Muscle layer of colon (tissue), 2 donors: Measurements from ENCODE around the gene RPL29.
"Not testable (repeated sequence)": the region's sequence is repeated elsewhere in the genome, so short reads cannot be mapped to it uniquely, and the experiment has no call there.

ENCODE experiments used
- H3K27ac ChIP-seq: one replicate; pipeline ENCODE4 v1.7.0; 2013; ENCODE audit warnings: low read depth, mild to moderate bottlenecking, low read length, moderate library complexity
- H3K27me3 ChIP-seq, 2 donors: one replicate each; pipeline ENCODE4 v1.7.0; 2013; ENCODE audit warnings: low read length in 2 of 2, mild to moderate bottlenecking in 2 of 2; ENCODE audit not compliant: insufficient read depth in 2 of 2, control insufficient read depth in 1 of 2
- H3K36me3 ChIP-seq: one replicate; pipeline ENCODE4 v1.7.0; 2013; ENCODE audit warnings: mild to moderate bottlenecking, low read length; ENCODE audit not compliant: insufficient read depth
- H3K4me1 ChIP-seq: one replicate; pipeline ENCODE4 v1.7.0; 2013; ENCODE audit warnings: mild to moderate bottlenecking, low read length; ENCODE audit not compliant: insufficient read depth
- H3K4me3 ChIP-seq, 2 donors: one replicate each; pipeline ENCODE4 v1.7.0; 2013; ENCODE audit warnings: low read length in 2 of 2, low read depth in 1 of 2, mild to moderate bottlenecking in 1 of 2, moderate library complexity in 1 of 2
- H3K9ac ChIP-seq: one replicate; pipeline ENCODE4 v1.7.0; 2013; ENCODE audit warnings: low read length
- H3K9me3 ChIP-seq: one replicate; pipeline ENCODE4 v1.7.0; 2013; ENCODE audit warnings: mild to moderate bottlenecking, low read length
- donor health status: abdominal sarcoma.
- donor health status: Adenocarcinoma of cecum.

The RPL29 gene

DNA sequence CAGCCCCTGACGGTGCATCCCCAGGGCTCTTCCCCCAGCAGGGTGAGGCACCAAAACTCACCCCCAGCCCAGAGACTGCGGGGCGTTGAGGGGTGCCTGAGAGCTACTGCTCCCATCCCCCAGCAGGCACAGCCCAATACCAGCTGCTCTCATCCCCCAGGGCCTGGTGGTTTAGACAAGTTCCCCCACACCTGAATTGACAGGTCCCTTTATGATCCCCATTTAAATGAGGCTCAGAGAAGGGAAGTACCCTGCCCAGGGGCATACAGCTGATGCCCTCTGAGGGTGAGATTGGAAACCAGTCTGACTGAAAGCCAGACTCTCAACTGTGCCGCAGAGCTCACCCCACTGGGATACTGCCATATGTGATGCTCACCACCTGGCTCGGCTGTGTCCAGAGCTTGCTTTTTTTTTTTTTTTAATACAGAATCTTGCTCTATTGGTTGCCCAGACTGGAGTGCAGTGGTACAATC is 40.6 kb upstream of the RPL29 start:
- Histone ChIP-seq H3K27ac (no peak overlapping the region), H3K27me3 (no peaks in the 10 kb centered on the region), H3K4me1 (no peaks in the 10 kb centered on the region), H3K4me3 (no peak overlapping the region), H3K9ac (no peak overlapping the region), H3K9me3 (no peaks in the 10 kb centered on the region), H3K36me3 (no peaks in the 10 kb centered on the region)

DNA sequence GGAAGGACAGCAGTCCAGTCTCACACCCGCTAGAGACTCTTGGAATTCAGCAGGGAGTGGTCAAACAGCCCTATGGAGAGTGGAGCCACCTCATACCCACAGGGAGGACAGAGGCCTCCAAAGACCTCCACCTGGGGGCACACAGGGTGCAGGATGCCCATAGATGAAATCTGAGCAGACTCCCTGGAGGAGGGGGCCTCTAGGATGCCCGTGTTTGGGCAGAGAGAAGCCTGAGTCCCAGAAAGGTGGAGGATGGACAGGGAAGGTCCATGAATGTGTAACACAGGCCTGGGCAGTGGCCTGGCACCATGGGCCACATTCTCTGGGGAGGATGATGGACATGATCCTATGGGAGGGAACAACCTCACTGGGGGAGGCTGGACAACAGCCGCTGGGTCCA is 39.0 kb upstream of the RPL29 start:
- no peaks in the 10 kb centered on the region for H3K9me3 ChIP-seq
- H3K4me3 ChIP-seq = no peak overlapping the region
- no peaks in the 10 kb centered on the region for H3K4me1 ChIP-seq
- no peak overlapping the region for H3K9ac ChIP-seq
- no peaks in the 10 kb centered on the region for H3K27me3 ChIP-seq
- no peak overlapping the region for H3K27ac ChIP-seq
- H3K36me3 ChIP-seq = no peaks in the 10 kb centered on the region

DNA sequence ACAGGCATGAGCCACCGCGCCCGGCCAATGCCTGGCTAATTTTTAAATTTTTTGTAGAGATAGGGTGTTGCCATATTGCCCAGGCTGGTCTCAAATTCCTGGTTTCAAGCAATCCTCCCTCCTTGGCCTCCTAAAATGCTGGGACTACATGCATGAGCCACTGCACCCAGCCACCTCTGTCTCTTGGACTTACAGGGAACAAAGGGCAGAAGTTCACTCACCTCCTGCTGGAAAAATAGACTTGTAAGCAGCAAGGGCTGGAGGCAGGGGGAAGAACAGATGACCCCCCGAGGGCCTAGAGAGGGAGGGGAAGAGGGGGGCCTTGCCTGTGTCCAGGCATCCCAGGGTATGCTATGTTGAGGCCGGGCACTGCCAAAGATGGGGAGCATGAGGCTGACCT is 38.5 kb upstream of the RPL29 start:
- no peak overlapping the region for H3K4me3 ChIP-seq
- H3K9me3 ChIP-seq = no peaks in the 10 kb centered on the region
- no peaks in the 10 kb centered on the region for H3K36me3 ChIP-seq
- no peak overlapping the region for H3K9ac ChIP-seq
- H3K27me3 ChIP-seq = no peaks in the 10 kb centered on the region
- H3K4me1 ChIP-seq = no peaks in the 10 kb centered on the region
- H3K27ac ChIP-seq = no peak overlapping the region

DNA sequence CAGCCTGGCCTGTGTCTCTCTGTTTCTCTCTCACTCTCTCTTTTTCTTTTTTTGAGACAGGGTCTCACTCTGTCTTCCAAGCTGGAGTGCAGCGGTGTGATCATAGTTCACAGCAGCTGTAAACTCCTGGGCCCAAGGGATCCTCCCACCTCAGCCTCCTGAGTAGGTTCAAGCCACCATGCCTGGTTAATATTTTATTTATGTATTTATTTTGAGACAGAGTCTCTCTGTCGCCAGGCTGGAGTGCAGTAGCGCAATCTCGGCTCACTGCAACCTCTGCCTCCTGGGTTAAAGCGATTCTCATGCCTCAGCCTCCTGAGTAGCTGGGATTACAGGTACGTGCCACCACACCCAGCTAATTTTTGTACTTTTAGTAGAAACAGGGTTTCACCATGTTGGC is 38.1 kb upstream of the RPL29 start:
- not testable (repeated sequence) for H3K4me1 ChIP-seq, H3K4me3 ChIP-seq, H3K27me3 ChIP-seq, H3K9me3 ChIP-seq, H3K27ac ChIP-seq, H3K36me3 ChIP-seq, H3K9ac ChIP-seq

DNA sequence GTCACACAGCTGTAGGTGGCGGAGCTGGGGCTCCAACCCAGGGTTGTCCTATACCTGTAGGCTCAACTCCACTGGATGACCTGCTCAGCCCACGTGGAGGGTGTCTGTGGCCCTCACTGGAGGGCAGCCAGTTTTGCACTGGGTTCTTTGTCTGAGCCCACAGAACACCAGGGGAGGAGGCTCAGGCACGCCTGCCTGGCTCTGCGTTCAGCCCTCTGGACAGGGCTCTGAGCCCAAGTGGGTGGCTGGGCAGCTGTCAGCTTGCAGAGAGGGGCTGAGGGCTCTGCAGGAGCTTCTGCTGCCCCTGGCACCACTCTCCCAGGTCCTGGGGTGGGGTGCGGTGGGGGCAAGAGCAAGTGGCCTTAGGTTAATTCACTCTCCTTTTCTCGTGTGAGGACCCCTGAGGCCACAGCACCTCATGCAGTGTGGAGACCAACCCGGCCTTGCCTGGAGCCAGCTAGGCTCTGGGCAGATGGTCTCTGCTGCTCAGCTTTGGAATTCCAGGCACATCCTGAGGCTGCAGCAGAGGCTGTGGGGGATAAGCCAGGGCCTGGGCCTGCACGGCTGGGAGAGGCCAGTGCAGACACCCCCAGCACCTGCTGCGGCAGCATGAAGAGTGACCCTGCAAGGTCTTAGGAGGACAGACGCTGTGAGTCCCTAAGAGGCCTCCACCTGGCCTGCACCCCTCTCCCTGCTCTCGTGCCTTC is 37.2 kb upstream of the RPL29 start:
- Histone ChIP-seq H3K36me3 (no peaks in the 10 kb centered on the region), H3K9me3 (no peaks in the 10 kb centered on the region), H3K4me3 (no peak overlapping the region), H3K4me1 (no peaks in the 10 kb centered on the region), H3K27ac (no peak overlapping the region), H3K9ac (no peak overlapping the region), H3K27me3 (no peaks in the 10 kb centered on the region)

DNA sequence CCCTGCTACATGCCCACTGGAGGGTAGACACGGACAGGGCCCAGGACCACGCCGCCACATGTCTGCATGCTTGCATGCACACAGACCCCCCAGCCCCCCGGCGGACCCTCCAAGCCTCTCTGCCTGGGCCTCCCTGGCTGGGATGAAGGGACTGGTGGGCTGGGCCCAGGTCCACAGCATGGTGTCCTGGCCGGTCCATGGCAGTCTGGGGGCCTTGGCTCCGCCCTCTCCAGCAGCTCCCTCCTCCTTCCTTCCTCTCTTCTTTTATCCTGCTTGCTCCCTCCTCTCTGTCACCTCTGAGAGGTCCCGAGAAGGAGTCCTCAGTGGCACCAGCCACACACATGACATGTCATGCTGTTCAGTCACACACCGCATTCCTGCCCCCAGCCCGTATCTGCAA is 36.2 kb upstream of the RPL29 start:
- H3K9me3 ChIP-seq = no peaks in the 10 kb centered on the region
- no peak overlapping the region for H3K9ac ChIP-seq
- H3K27ac ChIP-seq = no peak overlapping the region
- no peaks in the 10 kb centered on the region for H3K4me1 ChIP-seq
- no peaks in the 10 kb centered on the region for H3K36me3 ChIP-seq
- no peak overlapping the region for H3K4me3 ChIP-seq
- no peaks in the 10 kb centered on the region for H3K27me3 ChIP-seq

DNA sequence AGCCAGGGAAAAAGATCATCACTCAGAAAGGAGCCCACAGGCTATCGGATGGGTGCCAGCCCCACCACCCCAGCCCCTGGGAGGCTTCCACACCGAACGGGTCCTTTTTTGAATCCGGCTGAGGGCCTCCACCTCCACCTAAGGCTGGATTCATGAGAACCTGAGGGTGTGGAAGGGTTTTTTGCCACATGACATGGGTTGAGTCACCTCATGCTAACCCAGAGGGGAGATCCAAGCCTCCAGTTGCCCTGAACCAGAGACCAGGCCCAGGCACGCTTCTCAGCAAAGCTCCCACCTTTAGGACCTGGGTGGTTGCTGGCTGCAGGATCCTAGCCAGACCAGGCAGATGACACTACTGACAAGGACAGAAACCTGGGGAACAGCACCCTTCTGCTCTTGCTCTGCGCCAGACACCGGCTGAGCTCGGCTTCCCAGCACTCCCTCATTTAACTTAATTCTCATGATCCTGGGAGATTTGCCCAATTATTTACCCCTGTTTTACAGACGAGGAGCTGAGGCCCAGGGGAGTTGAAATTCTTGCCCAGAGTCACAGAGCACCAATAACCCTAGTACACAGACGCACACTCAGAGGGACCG is 35.1 kb upstream of the RPL29 start:
- Histone ChIP-seq H3K9me3 (no peaks in the 10 kb centered on the region), H3K4me1 (no peaks in the 10 kb centered on the region), H3K4me3 (no peak overlapping the region), H3K9ac (no peak overlapping the region), H3K27me3 (no peaks in the 10 kb centered on the region), H3K27ac (no peak overlapping the region), H3K36me3 (no peaks in the 10 kb centered on the region)

DNA sequence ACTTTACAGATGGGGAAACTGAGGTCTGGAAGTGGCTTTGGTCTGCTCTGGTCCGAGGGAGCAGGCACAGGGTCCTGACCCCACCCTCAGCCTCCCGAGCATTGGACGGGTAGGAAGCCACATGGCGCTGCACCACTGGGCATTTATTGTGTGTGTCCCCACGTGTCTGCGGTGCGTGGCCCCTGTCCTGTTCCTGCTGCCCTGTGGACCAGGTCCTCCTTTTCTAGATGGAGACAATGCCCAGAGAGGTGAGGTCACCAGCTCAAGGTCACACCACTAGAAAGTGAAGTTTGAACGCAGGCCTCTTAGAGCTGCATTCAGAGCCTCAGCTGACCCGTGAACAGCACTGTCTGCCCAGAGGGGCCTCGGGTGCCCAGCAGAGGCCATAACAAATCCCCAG is 33.8 kb upstream of the RPL29 start:
- Histone ChIP-seq H3K4me1 (no peaks in the 10 kb centered on the region), H3K9ac (no peak overlapping the region)

DNA sequence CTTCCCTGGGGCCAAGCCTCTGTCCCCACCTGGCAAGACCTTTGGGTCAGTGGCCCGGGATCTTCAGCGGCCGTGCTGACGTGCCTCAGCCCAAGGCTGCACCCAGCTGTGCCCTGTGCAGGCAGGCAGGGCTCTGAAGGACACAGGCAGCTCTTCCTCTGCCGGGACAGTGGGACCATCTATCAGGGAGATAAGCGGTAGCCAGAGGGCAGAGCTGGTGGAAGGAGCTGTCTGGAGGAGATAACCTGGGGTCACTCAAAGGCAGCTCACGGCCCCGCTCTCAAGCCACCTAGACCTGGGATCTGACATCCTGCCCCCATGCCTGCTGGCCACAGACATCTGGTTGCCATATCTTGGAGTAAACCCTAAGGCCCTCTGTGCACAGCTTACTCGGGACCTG is 33.4 kb upstream of the RPL29 start:
- Histone ChIP-seq H3K4me3 (no peak overlapping the region), H3K27ac (no peak overlapping the region), H3K27me3 (no peaks in the 10 kb centered on the region), H3K9ac (no peak overlapping the region), H3K36me3 (no peaks in the 10 kb centered on the region), H3K9me3 (no peaks in the 10 kb centered on the region), H3K4me1 (no peaks in the 10 kb centered on the region)

More for the DNA sequence above, 33.8 kb upstream of the RPL29 start:
- Histone ChIP-seq H3K36me3 (no peaks in the 10 kb centered on the region), H3K27ac (no peak overlapping the region), H3K4me3 (no peak overlapping the region), H3K9me3 (no peaks in the 10 kb centered on the region), H3K27me3 (no peaks in the 10 kb centered on the region)

DNA sequence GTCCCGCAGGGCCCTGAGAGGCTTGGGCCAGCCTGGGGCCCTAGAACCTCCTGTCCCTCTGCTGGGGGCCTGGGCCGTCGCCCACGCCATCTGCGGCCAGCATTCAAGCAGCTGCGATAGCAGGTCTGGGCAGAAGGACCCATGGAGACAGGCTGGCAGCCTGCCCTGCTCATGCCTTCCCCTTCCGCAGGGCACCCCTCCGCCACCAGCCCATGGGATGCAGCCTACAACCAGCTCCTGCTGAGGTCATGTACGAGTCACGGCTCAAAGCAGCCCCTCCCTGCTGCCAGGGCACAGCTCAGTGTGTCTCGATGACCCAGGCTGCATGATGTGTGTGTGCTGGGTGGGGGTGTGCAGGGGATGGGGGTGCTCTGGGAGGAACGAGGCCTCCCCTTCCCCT is 32.9 kb upstream of the RPL29 start:
- Histone ChIP-seq H3K4me1 (no peaks in the 10 kb centered on the region), H3K27me3 (no peaks in the 10 kb centered on the region), H3K9ac (no peak overlapping the region), H3K27ac (no peak overlapping the region), H3K4me3 (no peak overlapping the region), H3K36me3 (no peaks in the 10 kb centered on the region), H3K9me3 (no peaks in the 10 kb centered on the region)

DNA sequence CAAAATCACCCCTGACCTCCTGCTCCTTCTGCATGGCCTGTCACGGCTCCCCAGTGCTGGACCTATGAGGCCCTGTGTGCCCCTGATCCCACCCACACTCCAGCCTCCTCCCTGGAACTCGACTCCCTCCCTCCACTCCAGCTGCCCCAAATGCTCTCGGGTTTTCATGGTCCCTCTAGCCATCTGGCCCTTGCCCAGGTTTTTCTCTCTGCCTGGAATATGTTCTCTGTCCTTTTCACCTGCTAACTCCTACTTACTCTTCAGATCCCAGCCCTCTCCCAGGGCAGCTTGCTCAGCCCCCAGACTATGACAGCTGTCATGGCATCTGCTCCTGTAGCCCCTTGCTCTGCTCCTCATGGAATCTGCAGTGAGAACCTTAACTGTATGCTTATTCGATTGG is 30.3 kb upstream of the RPL29 start:
- H3K9me3 ChIP-seq = no peaks in the 10 kb centered on the region
- H3K9ac ChIP-seq = no peak overlapping the region
- H3K36me3 ChIP-seq = no peaks in the 10 kb centered on the region
- no peaks in the 10 kb centered on the region for H3K4me1 ChIP-seq
- no peaks in the 10 kb centered on the region for H3K27me3 ChIP-seq
- no peak overlapping the region for H3K27ac ChIP-seq
- no peak overlapping the region for H3K4me3 ChIP-seq

DNA sequence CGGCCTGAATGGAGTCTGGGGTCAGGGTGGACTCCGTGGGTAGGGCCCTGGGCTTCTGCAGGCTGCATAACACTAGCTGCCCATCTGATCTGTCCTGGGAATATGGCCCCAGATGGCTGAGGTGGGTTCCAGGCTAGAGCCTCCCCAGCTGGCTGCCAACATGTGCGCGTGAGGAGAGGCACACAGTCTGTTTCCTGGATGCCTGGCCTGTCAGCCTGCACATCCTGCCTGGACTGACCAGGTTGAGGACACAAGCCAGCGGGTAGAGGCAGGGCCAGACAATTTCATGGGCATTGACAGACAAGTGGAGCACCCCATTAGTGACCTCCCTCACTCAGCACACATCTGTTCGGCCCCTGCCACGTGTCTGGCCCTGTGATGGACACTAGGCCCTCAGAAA is 29.8 kb upstream of the RPL29 start:
- Histone ChIP-seq H3K9ac (no peak overlapping the region), H3K4me3 (no peak overlapping the region), H3K36me3 (no peaks in the 10 kb centered on the region)

More for the DNA sequence above, 29.8 kb upstream of the RPL29 start:
- H3K4me1 ChIP-seq = no peaks in the 10 kb centered on the region
- H3K9me3 ChIP-seq = no peaks in the 10 kb centered on the region
- H3K27me3 ChIP-seq = no peaks in the 10 kb centered on the region
- no peak overlapping the region for H3K27ac ChIP-seq
